Measurements from ENCODE around the gene AQP9.
A peak's percentile ranks its signal among the peaks of the same experiment; 100 is the strongest.

AQP9 gene

DNA sequence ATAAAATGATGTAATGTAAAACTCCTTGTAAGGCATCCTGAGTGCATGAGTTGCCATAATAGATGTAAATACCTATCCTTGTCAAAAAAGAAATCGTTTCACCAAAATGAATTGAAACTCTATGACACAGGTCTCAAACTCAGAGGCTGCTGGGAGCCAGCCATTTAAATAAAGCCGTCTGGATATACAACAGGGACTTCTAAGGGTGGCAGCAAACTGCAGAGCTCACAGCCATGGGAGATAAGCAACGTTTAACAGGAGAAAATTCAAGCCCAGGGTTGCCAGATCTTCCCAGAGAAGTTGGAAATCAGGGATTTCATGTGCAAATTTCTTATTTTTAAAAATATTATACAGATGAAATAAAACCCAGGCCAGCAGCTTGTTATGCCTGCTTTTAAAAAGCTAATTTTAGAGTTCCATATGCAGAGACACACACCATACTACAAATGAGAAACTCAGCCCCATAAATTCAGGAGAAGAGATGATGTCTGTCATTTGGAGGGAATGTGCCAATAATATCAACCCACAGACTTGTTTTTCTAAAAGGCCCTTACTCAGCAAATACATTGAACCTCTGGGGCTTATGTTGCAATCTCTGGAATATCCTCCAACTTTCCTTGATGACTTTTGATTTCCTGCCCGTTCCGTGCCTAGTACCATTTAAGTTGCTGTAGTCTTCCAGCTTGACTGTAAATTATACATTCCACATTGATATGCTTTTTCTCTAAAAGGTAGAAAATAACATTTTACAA lies 75.6 kb downstream of the AQP9 start:
- no peak for DNase-seq
- in situ Hi-C loops (cut with MboI; ENCODE audit: low pct_unique_long_range_greater_than_20kb, low sequenced_read_pairs) = no loop called here

DNA sequence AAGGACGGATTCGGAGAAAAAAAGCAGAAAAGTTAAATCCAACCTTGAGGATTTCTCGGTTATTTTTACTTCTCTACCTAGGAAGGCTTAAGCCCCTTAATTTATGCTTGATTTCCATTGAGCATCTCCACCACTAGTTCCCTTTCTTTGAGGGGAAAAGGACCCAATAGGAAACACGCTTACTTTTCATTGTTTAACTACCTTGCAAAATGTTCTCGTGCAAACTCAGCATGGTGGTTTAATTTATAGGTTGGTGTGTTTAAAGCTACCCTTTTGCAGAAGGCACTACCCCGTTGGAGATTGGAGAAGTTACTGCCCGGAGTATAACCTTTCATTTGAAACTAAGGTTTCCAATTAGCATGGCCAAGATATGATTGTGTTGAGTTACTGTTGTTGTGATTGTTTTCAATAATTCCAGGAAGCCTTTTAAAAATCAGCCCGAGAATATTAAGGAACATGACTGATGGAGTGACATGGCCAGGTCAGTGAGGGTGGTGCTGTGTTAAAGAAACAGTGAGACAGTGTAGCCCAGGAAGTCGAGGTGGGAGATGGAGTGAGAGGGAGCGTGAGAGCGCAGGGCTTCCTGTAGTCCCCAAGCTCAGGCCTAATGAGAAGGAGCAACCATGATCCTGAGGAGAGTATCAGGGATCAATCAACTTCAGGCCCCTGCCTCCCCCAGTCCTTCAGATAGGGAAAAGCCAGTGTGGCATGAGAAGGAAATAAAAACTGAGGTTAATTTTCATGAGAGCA lies 76.6 kb downstream of the AQP9 start:
- DNase-seq = peak; percentile 78
- in situ Hi-C loops (cut with MboI; ENCODE audit: low pct_unique_long_range_greater_than_20kb, low sequenced_read_pairs) = no loop called here

DNA sequence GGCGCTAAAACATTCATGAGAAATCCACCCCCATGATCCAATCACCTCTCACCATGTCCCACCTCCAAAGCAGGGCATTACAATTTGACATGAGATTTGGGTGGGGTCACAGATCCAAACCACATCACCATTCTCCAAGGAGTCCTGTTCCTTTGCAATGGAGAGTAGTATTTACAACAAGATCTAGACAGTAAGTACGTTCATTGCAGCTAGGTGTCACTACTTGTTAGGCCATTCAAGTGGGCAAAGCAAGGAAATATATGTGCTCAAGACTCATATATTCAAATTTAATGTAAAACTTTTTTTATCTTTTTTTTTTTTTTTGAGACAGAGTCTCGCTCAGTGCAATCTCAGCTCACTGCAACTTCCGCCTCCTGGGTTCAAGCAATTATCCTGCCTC lies 79.3 kb downstream of the AQP9 start:
- no peak for DNase-seq
- in situ Hi-C loops (cut with MboI; ENCODE audit: low pct_unique_long_range_greater_than_20kb, low sequenced_read_pairs) = no loop called here

DNA sequence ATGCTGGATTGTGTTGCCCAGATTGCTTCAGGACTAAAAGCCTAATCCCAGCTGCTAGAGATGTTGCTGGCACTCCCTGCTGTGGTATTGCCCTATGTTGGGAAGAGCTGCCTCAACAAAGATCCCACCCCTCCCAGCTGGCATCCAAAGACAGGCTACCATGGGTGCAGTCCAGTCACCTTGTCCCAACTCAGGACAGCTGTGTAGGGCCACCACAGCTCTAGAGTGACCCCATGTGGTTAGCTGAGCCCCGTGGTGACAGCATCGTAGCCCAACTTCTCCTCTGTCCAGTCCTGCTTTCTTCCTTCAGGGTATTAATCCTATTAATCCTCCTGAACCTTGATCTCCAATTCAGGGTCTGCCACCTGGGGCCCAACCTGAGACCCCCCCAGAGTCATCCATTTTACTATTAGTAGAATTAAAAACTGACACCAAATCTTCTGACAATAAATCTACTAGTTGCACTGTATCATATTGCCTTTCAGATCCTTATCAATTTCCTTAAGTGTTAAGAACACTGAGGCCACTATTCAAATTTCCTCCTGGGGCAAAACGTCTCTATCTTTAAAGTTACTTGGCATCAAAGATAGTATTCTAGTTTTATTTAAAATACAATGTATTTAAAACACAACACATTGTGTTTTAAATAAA lies 83.5 kb downstream of the AQP9 start:
- no peak for DNase-seq
- in situ Hi-C loops (cut with MboI; ENCODE audit: low pct_unique_long_range_greater_than_20kb, low sequenced_read_pairs) = no loop called here

DNA sequence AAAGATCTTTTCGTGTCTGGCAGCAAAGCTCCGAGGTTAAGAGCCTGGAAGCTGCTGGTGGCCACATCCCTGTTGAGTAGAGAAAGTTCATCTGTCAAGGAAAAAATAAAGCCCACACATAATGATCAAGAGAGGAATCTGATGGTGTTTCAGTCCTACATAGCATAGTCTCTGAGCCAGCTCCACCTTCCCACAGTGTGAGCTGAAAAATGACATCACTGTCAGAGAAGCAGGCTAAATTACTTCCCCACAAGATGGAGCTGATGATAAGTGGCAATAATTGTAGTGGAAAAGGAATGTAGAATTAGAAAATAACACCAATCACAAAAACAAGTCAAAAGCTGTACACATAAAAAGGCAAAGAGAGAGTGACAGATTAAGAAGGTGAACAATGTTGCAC lies 84.5 kb downstream of the AQP9 start:
- in situ Hi-C loops (cut with MboI; ENCODE audit: low pct_unique_long_range_greater_than_20kb, low sequenced_read_pairs) = no loop called here

DNA sequence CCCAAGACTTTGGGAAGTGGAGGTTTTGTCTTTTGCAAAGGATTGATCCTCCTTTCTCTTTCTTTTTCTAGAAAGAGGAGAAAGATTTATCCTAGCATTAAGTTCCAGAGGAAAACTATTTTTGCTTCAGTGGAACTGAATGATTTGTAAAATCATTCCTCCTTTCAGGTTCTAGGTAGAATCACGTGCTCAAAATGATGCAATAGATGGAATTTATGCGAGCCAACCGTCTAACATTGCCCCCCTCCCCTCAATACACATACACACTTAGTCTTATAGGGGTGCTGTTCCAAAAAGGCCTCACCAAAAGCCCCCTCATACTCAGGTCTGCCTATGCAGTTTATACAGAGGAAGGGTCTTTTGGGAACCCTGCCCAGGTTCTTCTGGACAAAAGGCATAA lies 85.3 kb downstream of the AQP9 start:
- DNase-seq = no peak
- in situ Hi-C loops (cut with MboI; ENCODE audit: low pct_unique_long_range_greater_than_20kb, low sequenced_read_pairs) = no loop called here

More for the DNA sequence above, 84.5 kb downstream of the AQP9 start:
- peak; percentile 45 for DNase-seq

DNA sequence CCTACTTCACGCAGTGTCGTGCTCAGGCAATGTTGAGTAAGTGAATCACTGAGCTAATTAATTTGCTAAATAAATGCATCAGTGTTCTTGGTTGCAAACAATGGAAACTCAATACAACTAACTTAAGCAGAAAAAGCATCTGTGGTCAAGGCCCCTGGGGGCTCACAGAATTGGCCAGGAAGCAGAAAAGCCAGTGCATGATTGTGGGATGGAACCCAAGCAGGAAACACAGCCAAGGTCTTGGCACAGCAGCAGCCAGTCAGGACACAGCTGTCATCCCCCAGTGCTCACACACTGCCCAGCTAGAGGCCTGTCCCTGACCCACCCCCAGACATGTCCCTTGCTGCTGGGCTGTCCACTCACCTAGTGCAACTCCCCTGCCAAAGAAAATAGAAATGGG lies 85.9 kb downstream of the AQP9 start:
- no peak for DNase-seq
- in situ Hi-C loops (cut with MboI; ENCODE audit: low pct_unique_long_range_greater_than_20kb, low sequenced_read_pairs) = no loop called here

DNA sequence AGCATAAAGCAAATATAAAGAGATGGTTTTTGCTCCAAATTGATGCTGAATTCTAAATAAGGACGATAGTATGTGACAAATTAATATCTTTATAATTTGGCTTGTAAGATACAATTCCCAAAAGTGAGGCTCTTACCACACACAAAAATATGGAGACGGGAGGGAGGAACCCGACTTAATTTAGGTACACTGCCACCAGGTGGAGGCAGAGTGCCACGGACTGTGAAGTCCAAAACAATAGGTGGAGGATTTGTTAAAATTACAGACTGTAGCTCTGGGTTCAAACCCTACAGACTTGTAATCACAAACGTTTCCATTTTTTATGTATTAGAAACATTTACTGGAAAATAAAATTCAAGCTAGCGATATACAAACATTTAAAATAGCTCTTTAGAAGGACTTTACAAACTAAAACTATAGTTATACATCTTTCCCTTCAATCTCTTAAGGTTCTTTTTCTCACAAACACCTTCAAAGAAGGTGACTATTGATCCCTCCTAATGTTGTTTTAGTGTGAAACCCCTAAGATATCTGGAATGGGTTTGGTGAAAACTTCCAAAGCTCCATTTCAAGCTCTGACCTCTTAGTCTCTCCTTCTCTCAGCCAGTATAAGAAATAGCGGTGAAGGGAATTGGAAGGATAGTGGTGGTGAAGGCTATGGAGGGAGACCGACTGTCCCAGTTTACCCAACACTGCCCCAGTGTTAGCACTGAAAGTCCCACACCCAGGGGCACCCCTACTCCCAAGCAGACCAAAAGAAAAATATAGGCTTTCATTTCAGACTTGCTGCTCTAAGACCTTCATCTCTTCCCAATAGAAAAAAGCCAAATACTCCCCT lies 89.7 kb downstream of the AQP9 start:
- in situ Hi-C loops (cut with MboI; ENCODE audit: low pct_unique_long_range_greater_than_20kb, low sequenced_read_pairs) = loop anchor here (25.0 kb wide), 1 partner anchor 534 kb away; the partner anchor contains the start of gene MINDY2
- DNase-seq = peak; percentile 84

DNA sequence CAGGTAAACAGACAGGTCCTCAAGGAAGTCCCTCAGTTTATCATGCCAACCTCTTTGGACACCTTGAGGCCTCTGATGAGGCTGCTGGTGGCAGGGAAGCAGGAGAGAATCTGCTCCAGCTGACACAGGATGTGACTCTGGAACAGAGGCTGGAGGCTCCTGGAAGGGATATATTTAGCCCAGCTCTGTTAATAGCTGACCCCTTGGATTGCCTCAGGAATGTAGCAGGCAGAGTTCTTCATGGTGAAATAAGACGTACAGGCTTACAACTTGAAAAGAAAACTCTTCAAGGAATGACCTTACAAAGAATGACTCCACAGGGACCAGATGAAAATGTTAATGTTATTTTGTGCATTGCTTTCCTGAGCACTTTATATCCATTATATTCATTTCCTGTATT lies 90.5 kb downstream of the AQP9 start:
- in situ Hi-C loops (cut with MboI; ENCODE audit: low pct_unique_long_range_greater_than_20kb, low sequenced_read_pairs) = loop anchor here (25.0 kb wide), 1 partner anchor 534 kb away; the partner anchor contains the start of gene MINDY2
- no peak for DNase-seq

DNA sequence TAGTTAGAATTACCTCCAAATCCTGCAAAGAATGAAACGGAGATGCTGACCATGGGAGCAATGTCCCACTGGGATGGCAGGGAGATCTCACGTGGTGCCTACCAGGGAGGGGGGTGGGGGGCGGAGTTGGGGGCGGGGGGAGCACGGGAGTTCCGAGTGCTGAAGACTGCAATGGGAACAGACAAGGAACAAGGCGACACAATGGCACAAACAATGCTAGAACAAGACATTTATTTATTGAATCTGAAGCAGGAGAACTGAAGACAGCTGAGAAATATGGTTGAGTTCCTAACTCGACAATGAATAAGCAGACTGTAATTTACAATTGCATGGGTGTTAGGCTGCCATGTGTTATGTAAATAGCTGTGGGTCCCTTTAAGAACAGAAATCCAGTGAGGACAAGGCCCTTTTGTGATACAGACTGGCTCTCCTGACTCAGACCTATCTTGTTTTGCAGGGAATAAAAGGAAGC lies 91.2 kb downstream of the AQP9 start:
- in situ Hi-C loops (cut with MboI; ENCODE audit: low pct_unique_long_range_greater_than_20kb, low sequenced_read_pairs) = loop anchor here (25.0 kb wide), 1 partner anchor 533 kb away; the partner anchor contains the start of gene MINDY2
- DNase-seq = no peak

DNA sequence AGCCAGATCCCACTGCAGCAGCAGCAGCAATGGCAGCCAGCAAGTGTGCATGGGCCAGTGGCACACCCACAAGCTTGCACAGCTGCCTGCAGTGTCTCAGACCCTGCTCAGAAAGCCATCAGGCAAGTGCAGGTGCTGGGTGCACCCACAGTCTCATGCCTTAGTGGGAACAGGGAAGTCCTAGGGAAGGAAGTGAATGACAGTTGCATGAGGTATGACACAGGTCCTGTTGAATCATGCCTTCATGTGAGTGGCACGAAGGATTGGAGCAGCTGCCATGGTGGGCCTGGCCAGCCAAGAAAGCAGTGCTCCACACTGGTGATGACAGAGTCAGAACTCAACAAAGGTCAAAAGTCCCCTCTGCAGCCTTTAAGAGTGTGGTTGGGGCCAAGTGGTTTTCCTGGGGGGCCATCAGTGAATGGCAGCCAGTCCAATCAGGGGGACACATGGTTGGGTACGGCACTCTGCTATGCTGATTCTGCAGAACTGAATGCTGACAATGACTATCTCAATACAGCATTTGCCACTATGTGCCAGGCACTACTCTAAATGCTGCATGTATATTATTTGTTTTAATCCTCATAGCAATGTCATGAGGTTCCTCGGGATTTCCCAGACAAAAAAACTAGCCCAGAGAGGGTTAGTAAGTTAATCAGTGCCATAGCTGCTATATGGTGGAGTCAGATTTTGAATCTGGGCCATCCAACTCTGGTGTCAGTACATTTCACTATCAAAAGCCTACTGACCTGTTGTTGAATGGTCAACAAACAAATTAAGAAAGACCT lies 94.3 kb downstream of the AQP9 start:
- no peak for DNase-seq
- in situ Hi-C loops (cut with MboI; ENCODE audit: low pct_unique_long_range_greater_than_20kb, low sequenced_read_pairs) = loop anchor here (25.0 kb wide), 1 partner anchor 530 kb away; the partner anchor contains the start of gene MINDY2

DNA sequence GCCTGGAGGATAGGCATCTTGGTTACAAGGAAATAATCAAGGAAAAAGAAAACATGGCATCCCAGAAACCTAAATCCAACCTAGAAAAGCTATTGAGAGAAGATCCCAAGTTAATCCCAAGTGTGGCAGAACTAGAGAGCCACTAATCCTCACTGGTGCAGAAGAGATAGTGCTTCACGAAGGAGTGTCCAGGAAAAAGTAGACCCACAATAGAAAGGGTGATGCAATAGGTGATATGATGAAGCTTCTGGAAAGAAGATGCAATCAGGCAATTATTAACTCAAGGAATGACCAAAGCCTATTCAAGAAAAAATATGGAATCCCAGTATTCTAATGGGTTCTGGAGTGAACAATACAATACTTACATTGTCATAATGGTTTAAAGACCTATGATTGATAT lies 95.2 kb downstream of the AQP9 start:
- DNase-seq = no peak
- in situ Hi-C loops (cut with MboI; ENCODE audit: low pct_unique_long_range_greater_than_20kb, low sequenced_read_pairs) = loop anchor here (25.0 kb wide), 1 partner anchor 529 kb away; the partner anchor contains the start of gene MINDY2
